ENCODE results near the gene GP9.

Gene GP9

GRCh38 chr3:129020691-129021090 is 39.9 kb upstream of the GP9 start:
- no peaks in the 10 kb centered on the region for H3K36me3 ChIP-seq (replicated peaks)
- in situ Hi-C loops (cut with HindIII; ENCODE audit: low pct_ligation_motif_present, low sequenced_read_pairs), result no loop called here

GRCh38 chr3:129021140-129021551 is 39.4 kb upstream of the GP9 start:
- in situ Hi-C loops (cut with HindIII; ENCODE audit: low pct_ligation_motif_present, low sequenced_read_pairs), result no loop called here
- no peak for DNase-seq
- Histone ChIP-seq H3K27me3 (replicated peaks) (no peaks in the 10 kb centered on the region), H3K36me3 (replicated peaks) (no peaks in the 10 kb centered on the region), H3K4me3 (ENCODE audit: low read depth, low read length) (no peak overlapping the region), H3K27ac (no peak overlapping the region)
- TF ChIP-seq CTCF (IDR thresholded peaks at IDR 0.05; ENCODE audit: low read depth, low read length, missing control alignments), result no peak

More at GRCh38 chr3:129020691-129021090, 39.9 kb upstream of the GP9 start:
- Histone ChIP-seq H3K27me3 (replicated peaks) (no peaks in the 10 kb centered on the region), H3K27ac (no peak overlapping the region), H3K4me3 (ENCODE audit: low read depth, low read length) (no peak overlapping the region)
- no peak for DNase-seq
- no peak for TF ChIP-seq CTCF (IDR thresholded peaks at IDR 0.05; ENCODE audit: low read depth, low read length, missing control alignments)

GRCh38 chr3:129022114-129023007 is 38.2 kb upstream of the GP9 start:
- H3K27ac ChIP-seq, result no peak overlapping the region
- in situ Hi-C loops (cut with HindIII; ENCODE audit: low pct_ligation_motif_present, low sequenced_read_pairs), result no loop called here
- no peak for TF ChIP-seq CTCF (IDR thresholded peaks at IDR 0.05; ENCODE audit: low read depth, low read length, missing control alignments)
- no peaks in the 10 kb centered on the region for H3K36me3 ChIP-seq (replicated peaks)
- no peak overlapping the region for H3K4me3 ChIP-seq (ENCODE audit: low read depth, low read length)
- no peaks in the 10 kb centered on the region for H3K27me3 ChIP-seq (replicated peaks)
- no peak for DNase-seq

GRCh38 chr3:129023008-129023358 is 37.6 kb upstream of the GP9 start:
- in situ Hi-C loops (cut with HindIII; ENCODE audit: low pct_ligation_motif_present, low sequenced_read_pairs), result no loop called here
- Histone ChIP-seq H3K27ac (no peak overlapping the region), H3K27me3 (replicated peaks) (no peaks in the 10 kb centered on the region), H3K4me3 (ENCODE audit: low read depth, low read length) (no peak overlapping the region), H3K36me3 (replicated peaks) (no peaks in the 10 kb centered on the region)
- TF ChIP-seq CTCF (IDR thresholded peaks at IDR 0.05; ENCODE audit: low read depth, low read length, missing control alignments), result no peak
- no peak for DNase-seq

- in situ Hi-C loops (cut with HindIII; ENCODE audit: low pct_ligation_motif_present, low sequenced_read_pairs), result no loop called here
- Histone ChIP-seq H3K27me3 (replicated peaks) (no peaks in the 10 kb centered on the region), H3K4me3 (ENCODE audit: low read depth, low read length) (no peak overlapping the region), H3K36me3 (replicated peaks) (no peaks in the 10 kb centered on the region), H3K27ac (no peak overlapping the region)
- peak; percentile 46 for TF ChIP-seq CTCF (IDR thresholded peaks at IDR 0.05; ENCODE audit: low read depth, low read length, missing control alignments)
- no peak for DNase-seq
Measured at GRCh38 chr3:129023909-129024308, 36.7 kb upstream of the GP9 start.

- no peaks in the 10 kb centered on the region for H3K36me3 ChIP-seq (replicated peaks)
- H3K27me3 ChIP-seq (replicated peaks), result no peaks in the 10 kb centered on the region
- no peak for TF ChIP-seq CTCF (IDR thresholded peaks at IDR 0.05; ENCODE audit: low read depth, low read length, missing control alignments)
- DNase-seq, result no peak
- H3K27ac ChIP-seq, result no peak overlapping the region
- no peak overlapping the region for H3K4me3 ChIP-seq (ENCODE audit: low read depth, low read length)
- in situ Hi-C loops (cut with HindIII; ENCODE audit: low pct_ligation_motif_present, low sequenced_read_pairs), result no loop called here
Measured at GRCh38 chr3:129025108-129025507, 35.5 kb upstream of the GP9 start.
